ENCODE results near the gene SLC16A1. TPM values are rescaled to one million over a fixed set of nuclear protein-coding genes. Genes with fewer than 3 reads are reported as not detected.

Gene SLC16A1
- polyA plus RNA-seq, 3 donors: 2.4 to 13.1 (median 10.3) TPM

DNA sequence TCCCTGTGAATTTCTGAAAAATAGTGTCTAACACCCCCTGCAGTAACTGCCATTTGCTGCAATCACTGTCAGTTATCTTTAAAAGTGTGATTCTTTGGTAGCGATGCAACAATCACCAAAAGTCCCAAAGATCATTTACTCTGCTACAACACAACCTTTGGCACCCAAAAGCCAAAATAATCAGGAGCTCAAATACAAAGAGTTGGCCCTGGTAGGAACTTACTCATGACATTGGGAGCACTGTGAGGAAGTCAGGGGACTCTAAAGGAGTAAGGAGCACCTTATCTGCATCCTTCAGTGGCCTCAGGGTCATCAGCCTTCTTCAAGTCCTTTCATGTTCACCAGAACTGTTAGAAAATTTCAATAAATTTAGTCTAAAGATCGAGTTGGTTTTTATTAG lies 54.6 kb downstream of the SLC16A1 start:
- Histone ChIP-seq H3K4me1 (ENCODE audit: control insufficient read depth in 1 of 2, insufficient read depth in 2 of 2, low read length in 2 of 2) (no peaks in the 10 kb centered on the region), H3K9me3 (replicated peaks in 1 of 2; ENCODE audit: control insufficient read depth in 1 of 2, insufficient read depth in 1 of 2, low read length in 2 of 2) (peaks cover 2 to 3% of the 10 kb centered on the region in 2 donors), H2AFZ (ENCODE audit: insufficient read depth, low read depth, low read length, poor library complexity, severe bottlenecking) (no peak overlapping the region), H3K27ac (ENCODE audit: low read depth in 1 of 2, low read length in 2 of 2) (no peak overlapping the region), H3K9ac (ENCODE audit: insufficient read depth, low read length, poor library complexity, severe bottlenecking) (no peak overlapping the region), H3K4me2 (replicated peaks; ENCODE audit: extremely low read depth, low read length, poor library complexity, severe bottlenecking) (no peak overlapping the region), H3K4me3 (replicated peaks in 1 of 3; ENCODE audit: low read depth in 2 of 3, low read length in 3 of 3) (no peak overlapping the region), H3K27me3 (ENCODE audit: control insufficient read depth in 2 of 2, insufficient read depth in 2 of 2, low read length in 2 of 2) (no peaks in the 10 kb centered on the region), H3K79me2 (ENCODE audit: insufficient read depth, low read length) (no peaks in the 10 kb centered on the region), H4K20me1 (ENCODE audit: insufficient read depth, low read length) (no peaks in the 10 kb centered on the region), H3K36me3 (replicated peaks in 1 of 2; ENCODE audit: control insufficient read depth in 1 of 2, insufficient read depth in 2 of 2, low read length in 2 of 2) (no peaks in the 10 kb centered on the region)
- no peak overlapping the region for H3K27ac Mint-ChIP-seq
- peaks cover 0 to 3% of the 10 kb centered on the region in 2 donors for H3K36me3 Mint-ChIP-seq
- H3K9me3 Mint-ChIP-seq: peaks cover 0 to 8% (median 4%) of the 10 kb centered on the region in 7 donors
- H3K4me3 Mint-ChIP-seq: no peak overlapping the region
- no CpG with 5 or more reads among the region's 2 CpGs for WGBS (ENCODE audit: insufficient coverage)
- peaks cover 0 to 4% (median 0%) of the 10 kb centered on the region in 3 donors for H3K27me3 Mint-ChIP-seq (ENCODE audit: low read depth in 3 of 3)
- TF ChIP-seq, protein P1, sequence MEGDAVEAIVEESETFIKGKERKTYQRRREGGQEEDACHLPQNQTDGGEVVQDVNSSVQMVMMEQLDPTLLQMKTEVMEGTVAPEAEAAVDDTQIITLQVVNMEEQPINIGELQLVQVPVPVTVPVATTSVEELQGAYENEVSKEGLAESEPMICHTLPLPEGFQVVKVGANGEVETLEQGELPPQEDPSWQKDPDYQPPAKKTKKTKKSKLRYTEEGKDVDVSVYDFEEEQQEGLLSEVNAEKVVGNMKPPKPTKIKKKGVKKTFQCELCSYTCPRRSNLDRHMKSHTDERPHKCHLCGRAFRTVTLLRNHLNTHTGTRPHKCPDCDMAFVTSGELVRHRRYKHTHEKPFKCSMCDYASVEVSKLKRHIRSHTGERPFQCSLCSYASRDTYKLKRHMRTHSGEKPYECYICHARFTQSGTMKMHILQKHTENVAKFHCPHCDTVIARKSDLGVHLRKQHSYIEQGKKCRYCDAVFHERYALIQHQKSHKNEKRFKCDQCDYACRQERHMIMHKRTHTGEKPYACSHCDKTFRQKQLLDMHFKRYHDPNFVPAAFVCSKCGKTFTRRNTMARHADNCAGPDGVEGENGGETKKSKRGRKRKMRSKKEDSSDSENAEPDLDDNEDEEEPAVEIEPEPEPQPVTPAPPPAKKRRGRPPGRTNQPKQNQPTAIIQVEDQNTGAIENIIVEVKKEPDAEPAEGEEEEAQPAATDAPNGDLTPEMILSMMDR (IDR thresholded peaks at IDR 0.05): no peak
- DNase-seq: no peak
- intact Hi-C loops (cut with micrococcal nuclease): no loop called here
- H3K4me1 Mint-ChIP-seq: peaks cover 16% of the 10 kb centered on the region

DNA sequence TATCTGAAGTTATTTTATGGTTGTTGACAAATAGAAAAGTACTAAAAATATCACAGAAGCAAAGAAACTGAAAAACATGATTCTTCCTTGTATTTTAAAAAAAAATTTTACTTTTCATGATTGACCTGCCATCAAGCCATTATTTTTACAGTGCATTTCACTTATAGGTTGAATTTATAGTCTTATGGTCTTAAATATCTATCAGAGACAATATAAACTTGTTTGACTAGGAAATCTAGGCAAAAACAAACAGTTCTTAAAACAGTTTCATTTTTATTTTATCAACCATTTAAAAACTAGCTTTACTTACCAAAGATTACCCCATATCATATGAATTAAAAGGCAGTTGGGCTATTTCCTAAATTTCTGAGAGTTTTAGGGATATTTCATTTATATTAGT lies 59.2 kb downstream of the SLC16A1 start:
- H3K27me3 ChIP-seq (ENCODE audit: control insufficient read depth in 2 of 2, insufficient read depth in 2 of 2, low read length in 2 of 2): no peaks in the 10 kb centered on the region
- no peak overlapping the region for H3K4me3 Mint-ChIP-seq

More for the DNA sequence above, 59.2 kb downstream of the SLC16A1 start:
- H3K4me2 ChIP-seq (replicated peaks; ENCODE audit: extremely low read depth, low read length, poor library complexity, severe bottlenecking): no peak overlapping the region
- H3K27me3 Mint-ChIP-seq (ENCODE audit: low read depth in 3 of 3): peaks cover 0 to 4% (median 0%) of the 10 kb centered on the region in 3 donors
- H3K9ac ChIP-seq (ENCODE audit: insufficient read depth, low read length, poor library complexity, severe bottlenecking): no peak overlapping the region
- H3K9me3 ChIP-seq (replicated peaks in 1 of 2; ENCODE audit: control insufficient read depth in 1 of 2, insufficient read depth in 1 of 2, low read length in 2 of 2): peaks cover 22 to 26% of the 10 kb centered on the region in 2 donors
- no peak overlapping the region for H2AFZ ChIP-seq (ENCODE audit: insufficient read depth, low read depth, low read length, poor library complexity, severe bottlenecking)
- intact Hi-C loops (cut with micrococcal nuclease): no loop called here
- no peaks in the 10 kb centered on the region for H3K36me3 ChIP-seq (replicated peaks in 1 of 2; ENCODE audit: control insufficient read depth in 1 of 2, insufficient read depth in 2 of 2, low read length in 2 of 2)
- no peak overlapping the region for H3K4me3 ChIP-seq (replicated peaks in 1 of 3; ENCODE audit: low read depth in 2 of 3, low read length in 3 of 3)
- no peaks in the 10 kb centered on the region for H3K4me1 ChIP-seq (ENCODE audit: control insufficient read depth in 1 of 2, insufficient read depth in 2 of 2, low read length in 2 of 2)
- H3K36me3 Mint-ChIP-seq: no peaks in the 10 kb centered on the region
- peaks cover 18 to 44% (median 37%) of the 10 kb centered on the region in 7 donors for H3K9me3 Mint-ChIP-seq
- TF ChIP-seq, protein P1 (IDR thresholded peaks at IDR 0.05): no peak
- H3K4me1 Mint-ChIP-seq: no peaks in the 10 kb centered on the region
- H4K20me1 ChIP-seq (ENCODE audit: insufficient read depth, low read length): no peaks in the 10 kb centered on the region
- H3K27ac ChIP-seq (ENCODE audit: low read depth in 1 of 2, low read length in 2 of 2): no peak overlapping the region
- no peak for DNase-seq
- H3K27ac Mint-ChIP-seq: no peak overlapping the region
- H3K79me2 ChIP-seq (ENCODE audit: insufficient read depth, low read length): no peaks in the 10 kb centered on the region
